Psoas muscle (tissue), 8 donors: ENCODE measurements around the gene CDH4. TPM values are rescaled to one million over a fixed set of nuclear protein-coding genes. Genes with fewer than 3 reads are reported as not detected.

Experiments
- ATAC-seq, 4 donors: fragments of 200-7000 bp; cut with Tn5 transposase; one replicate each; pipeline ENCODE4 v1.9.1; 2020; ENCODE audit warnings: moderate library complexity in 3 of 4, mild to moderate bottlenecking in 2 of 4
- DNase-seq, 2 donors: peaks; one replicate each; pipeline ENCODE4 v3.0.0-alpha.2; 2020
- H3K27ac ChIP-seq: fragments of 200-600 bp; one replicate; pipeline ENCODE4 v1.8.0; 2022
- H3K27me3 ChIP-seq, 3 donors: fragments of 200-600 bp in 1 of 3; one replicate each; pipeline versions ENCODE4 v1.6.1 to v1.8.0; 2013 to 2022; ENCODE audit warnings: low read length in 2 of 3, mild to moderate bottlenecking in 2 of 3, moderate library complexity in 1 of 3; ENCODE audit not compliant: insufficient read depth in 3 of 3
- H3K36me3 ChIP-seq, 2 donors: fragments of 200-600 bp in 1 of 2; one replicate each; pipeline versions ENCODE4 v1.6.1 to v1.8.0; 2013 to 2022; ENCODE audit warnings: low read depth in 1 of 2, mild to moderate bottlenecking in 1 of 2, moderate library complexity in 1 of 2; ENCODE audit not compliant: insufficient read depth in 1 of 2
- H3K4me1 ChIP-seq: fragments of 200-600 bp; one replicate; pipeline ENCODE4 v1.8.0; 2022
- H3K4me3 ChIP-seq: fragments of 200-600 bp; one replicate; pipeline ENCODE4 v1.8.0; 2022; ENCODE audit warnings: mild to moderate bottlenecking
- H3K9me3 ChIP-seq: fragments of 200-600 bp; one replicate; pipeline ENCODE4 v1.8.0; 2022
- CTCF ChIP-seq: fragments of 200-600 bp; IDR thresholded peaks from one replicate; pipeline ENCODE4 v1.8.0; 2022; ENCODE audit warnings: antibody characterized with exemption
- WGBS, 3 donors: extraction: QIAGEN DNeasy Blood & Tissue Kit; methylation state at CpG; one replicate each; pipeline versions ENCODE4 v1.1.6 to v1.1.7; 2013; 5-methylcytosine and 5-hydroxymethylcytosine counted together
- intact Hi-C, 2 donors: fragments of 100-400 bp; cut with DNase I; formaldehyde crosslinking; loops; one replicate each; pipeline versions ENCODE4 v1.11.0 to v1.14.2; 2022
- polyA plus RNA-seq, 3 donors: library from polyadenylated mRNA; stranded (reverse); fragments of 200-250 nt; gene quantifications; one replicate each; pipeline ENCODE4 v1.2.3, GENCODE V29; 2013
- total RNA-seq, 4 donors: library from RNA; stranded (reverse); fragmentation: NEBNext Ultra II Directional in 2 of 4; extraction: Animal tissue kit (Norgen Biotek cat#: 25700) in 2 of 4; gene quantifications; one replicate each; pipeline versions ENCODE4 v1.2.1 to v1.2.4, GENCODE V29; 2021 to 2023
- donor health status: healthy with polysubstance abuse.
- donor health status: DM: no; HTN: no; CAD: no; lungs with moderate emphysema.
- donor health status: Bipolar disorder and iron deficiency.
- donor health status: healthy.
- donor health status: DM: yes; HTN: yes; CAD: no.
- donor health status: DM: no; HTN: no; CAD: no.
- donor health status: DM: no; HTN: no; CAD: no.
- donor health status: DM: yes; HTN: yes; CAD: no.

Gene CDH4
- total and polyA plus RNA-seq, 7 donors: 0.26 to 1.0 (median 0.34) TPM

DNA sequence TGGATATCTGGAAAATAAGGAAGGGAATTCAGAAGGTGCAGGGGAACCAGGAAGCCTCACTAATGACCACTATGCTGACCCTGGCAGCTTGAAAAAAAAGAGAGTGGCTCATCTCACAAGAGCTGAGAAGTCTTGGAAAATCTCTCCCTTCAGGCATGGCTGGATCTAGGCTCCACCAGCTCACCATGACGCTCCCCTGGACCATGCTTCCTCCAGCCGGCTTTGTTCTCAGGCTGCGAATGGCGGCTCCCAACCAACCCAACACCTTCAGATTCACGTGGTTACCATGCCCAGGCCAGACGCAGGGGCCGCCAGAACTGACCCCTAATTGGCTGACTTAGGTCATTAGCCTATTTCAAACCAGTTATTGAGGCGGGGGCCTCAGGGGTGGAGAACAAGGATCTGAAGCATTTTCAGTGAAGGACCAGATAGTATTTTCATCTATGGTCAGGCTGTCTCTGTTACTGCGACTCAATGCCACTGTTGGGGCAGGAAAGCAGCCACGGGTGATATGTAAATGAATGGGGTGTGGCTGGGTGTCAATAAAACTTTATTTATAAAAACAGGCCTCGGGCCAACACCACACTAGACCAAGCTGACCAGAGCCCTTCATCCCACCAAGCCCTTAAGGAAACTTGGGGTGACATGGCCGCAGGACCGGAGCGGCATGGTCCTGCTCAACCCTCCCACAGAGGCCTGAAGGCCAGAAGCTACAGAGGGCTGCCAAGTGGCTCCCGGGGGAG lies 653.9 kb downstream of the CDH4 start:
- DNase-seq (peak in 1 of 2 donors; percentile 10), ATAC-seq (no peak)
- Histone ChIP-seq H3K27ac (no peak overlapping the region), H3K27me3 (peaks cover 0 to 3% (median 0%) of the 10 kb centered on the region in 3 donors), H3K4me3 (no peak overlapping the region), H3K36me3 (no peaks in the 10 kb centered on the region), H3K9me3 (no peaks in the 10 kb centered on the region), H3K4me1 (no peaks in the 10 kb centered on the region)
- WGBS, 3 donors: 92 to 94% (median 93%) methylated on average over 15 of the region's 15 CpGs
- intact Hi-C loops: no loop called here
- no peak for TF ChIP-seq CTCF

DNA sequence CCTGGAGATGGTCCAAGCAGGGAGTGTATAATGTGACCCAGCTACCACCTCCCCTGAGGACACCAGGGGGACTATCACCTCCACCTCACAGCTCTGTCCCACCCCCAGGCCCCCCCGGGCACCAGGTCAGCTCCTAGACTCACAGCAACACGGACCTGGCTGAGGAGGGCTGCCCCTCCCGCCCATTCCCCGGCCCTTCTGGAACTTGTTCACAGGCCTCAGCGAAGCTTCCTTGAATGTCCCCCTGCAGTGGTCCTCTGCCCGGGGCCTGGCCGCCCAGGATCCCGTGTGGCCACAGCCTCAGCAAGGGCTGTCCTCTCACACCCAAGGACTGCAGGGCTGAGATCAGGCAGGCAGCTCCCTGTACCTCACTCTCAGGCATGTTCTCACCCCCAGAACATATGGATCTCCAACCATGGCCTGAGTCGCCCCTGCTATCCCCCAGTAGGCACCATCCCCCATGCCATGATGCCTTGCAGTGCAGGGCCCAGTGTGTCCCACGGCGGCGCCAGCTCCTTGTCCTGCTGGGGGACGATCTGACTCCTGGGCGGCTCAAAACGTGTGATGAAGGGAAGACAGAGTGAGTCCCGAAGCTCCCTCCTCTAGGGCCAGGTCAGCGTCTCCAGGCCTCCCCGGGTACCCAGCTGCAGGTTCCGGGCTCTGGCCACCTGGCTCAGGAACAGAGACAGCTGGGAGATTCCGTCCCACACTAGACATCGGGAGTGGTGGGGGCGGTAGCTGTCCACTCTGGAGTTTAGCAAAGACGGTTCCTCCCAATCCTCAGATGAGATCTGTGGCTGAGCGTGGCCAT lies 655.2 kb downstream of the CDH4 start:
- no peaks in the 10 kb centered on the region for H3K4me1 ChIP-seq
- no peak overlapping the region for H3K27ac ChIP-seq
- ATAC-seq (no peak), DNase-seq (peak in 1 of 2 donors; percentile 30)
- no peaks in the 10 kb centered on the region for H3K9me3 ChIP-seq
- no peak overlapping the region for H3K4me3 ChIP-seq
- H3K36me3 ChIP-seq: no peaks in the 10 kb centered on the region
- WGBS, 3 donors: 78 to 85% (median 84%) methylated on average over 24 of the region's 24 CpGs
- H3K27me3 ChIP-seq: no peaks in the 10 kb centered on the region
- no peak for TF ChIP-seq CTCF
- intact Hi-C loops: no loop called here

GRCh38 chr20:61908057-61909026 lies 656.3 kb downstream of the CDH4 start:
- no peaks in the 10 kb centered on the region for H3K27me3 ChIP-seq
- no peaks in the 10 kb centered on the region for H3K9me3 ChIP-seq
- intact Hi-C loops: no loop called here
- H3K4me1 ChIP-seq: no peaks in the 10 kb centered on the region
- H3K36me3 ChIP-seq: no peaks in the 10 kb centered on the region
- DNase-seq (peak in 1 of 2 donors; percentile 40), ATAC-seq (no peak)
- WGBS, 3 donors: 83 to 84% (median 84%) methylated on average over 38 of the region's 38 CpGs
- TF ChIP-seq CTCF: no peak
- no peak overlapping the region for H3K4me3 ChIP-seq
- no peak overlapping the region for H3K27ac ChIP-seq

- H3K36me3 ChIP-seq: no peaks in the 10 kb centered on the region
- intact Hi-C loops: no loop called here
- TF ChIP-seq CTCF: no peak
- WGBS, 3 donors: 84 to 87% (median 85%) methylated on average over 9 of the region's 9 CpGs
- H3K4me1 ChIP-seq: no peaks in the 10 kb centered on the region
- no peak overlapping the region for H3K27ac ChIP-seq
- H3K27me3 ChIP-seq: no peaks in the 10 kb centered on the region
- ATAC-seq (no peak), DNase-seq (peak in 1 of 2 donors; percentile 32)
- H3K9me3 ChIP-seq: no peaks in the 10 kb centered on the region
- H3K4me3 ChIP-seq: no peak overlapping the region
These were observed 657.0 kb downstream of the CDH4 start for GRCh38 chr20:61909028-61909427.
